GM12878 (cell line): ENCODE results near the gene GPER1. TPM values are rescaled to one million over a fixed set of nuclear protein-coding genes. Genes with fewer than 3 reads are reported as not detected.
A peak's percentile ranks its signal among the peaks of the same experiment; 100 is the strongest.

Source experiments
- ATAC-seq: fragments of 200-7000 bp; cut with Tn5 transposase; 3 replicates; pipeline ENCODE4 v1.9.1; 2020; ENCODE audit warnings: mild to moderate bottlenecking, moderate library complexity
- BruUV-seq: library from RNA; stranded (reverse); fragments of 400-500 nt; replicated peaks from 2 replicates; lab custom pipeline; 2021; lab: Mats Ljungman, UMichigan
- CTCF ChIA-PET: fragments of 300-600 bp; sonication (Branson Sonifier 250); formaldehyde crosslinking; extraction: SDS; loops from one replicate; lab custom pipeline; 2021; ENCODE audit warnings: inconsistent platforms; lab: Yijun Ruan, JAX
- POLR2A ChIA-PET: fragments of 350-600 bp; formaldehyde crosslinking; extraction: SDS; loops from one replicate; lab custom pipeline; 2021; ENCODE audit warnings: inconsistent platforms; lab: Charles Lee
- RAD21 ChIA-PET: fragments of 300-600 bp; sonication (Branson Sonifier 250); formaldehyde crosslinking; loops from one replicate; lab custom pipeline; 2023; ENCODE audit warnings: antibody characterized with exemption; ENCODE audit not compliant: unreplicated experiment; lab: Charles Lee
- SMC1A ChIA-PET: fragments of 300-600 bp; sonication (Branson Sonifier 250); formaldehyde crosslinking; loops from one replicate; lab custom pipeline; 2023; ENCODE audit not compliant: unreplicated experiment, uncharacterized antibody; lab: Charles Lee
- DNase-seq: peaks from one replicate; pipeline ENCODE4 v3.0.0-alpha.2; 2011; ENCODE audit warnings: low read depth, low spot score
- FAIRE-seq: peaks from 3 replicates; lab custom pipeline; 2011; peaks lifted over from hg19 to GRCh38; lab: Jason Lieb, UNC
- H2AFZ ChIP-seq: 2 replicates; pipeline ENCODE4 v1.6.0; 2011; ENCODE audit warnings: low read depth, low read length, control low read depth; ENCODE audit not compliant: control insufficient read depth
- H3K27ac ChIP-seq: 2 replicates; pipeline ENCODE4 v1.5.1; 2011; ENCODE audit warnings: control low read depth; ENCODE audit not compliant: control insufficient read depth, insufficient read depth
- H3K27me3 ChIP-seq, 2 experiments: replicated peaks in 1 of 2; 2 replicates each; pipeline versions ENCODE4 v1.6.0 to v1.6.1; 2011; ENCODE audit warnings: low read length in 1 of 2; ENCODE audit not compliant: control insufficient read depth in 2 of 2, insufficient read depth in 2 of 2
- H3K36me3 ChIP-seq, 2 experiments: 2 replicates each; pipeline ENCODE4 v1.5.1; 2011; ENCODE audit warnings: low read length in 1 of 2; ENCODE audit not compliant: control insufficient read depth in 2 of 2, insufficient read depth in 2 of 2
- H3K4me1 ChIP-seq: 2 replicates; pipeline ENCODE4 v1.6.1; 2011; ENCODE audit warnings: mild to moderate bottlenecking, low read length, moderate library complexity, mixed read lengths; ENCODE audit not compliant: control insufficient read depth, insufficient read depth
- H3K4me2 ChIP-seq: 2 replicates; pipeline ENCODE4 v1.6.0; 2011; ENCODE audit warnings: control low read depth; ENCODE audit not compliant: control insufficient read depth, insufficient read depth
- H3K4me3 ChIP-seq: fragments of 200-600 bp; sonication (generic); 2 replicates; pipeline ENCODE4 v1.5.1; 2016
- H3K79me2 ChIP-seq: 2 replicates; pipeline ENCODE4 v1.6.0; 2011; ENCODE audit warnings: low read length; ENCODE audit not compliant: control insufficient read depth, insufficient read depth
- H3K9ac ChIP-seq: 2 replicates; pipeline ENCODE4 v1.8.0; 2011; ENCODE audit warnings: low read length, control low read depth, mixed read lengths; ENCODE audit not compliant: control insufficient read depth, insufficient read depth
- H3K9me3 ChIP-seq: replicated peaks from 3 replicates; pipeline ENCODE4 v1.5.1; 2011; ENCODE audit warnings: mild to moderate bottlenecking, low read length; ENCODE audit not compliant: control insufficient read depth, insufficient read depth
- H4K20me1 ChIP-seq: 2 replicates; pipeline ENCODE4 v1.6.0; 2011; ENCODE audit not compliant: control insufficient read depth, insufficient read depth
- EP300 ChIP-seq, 2 experiments: fragments of 150-350 bp in 1 of 2; IDR thresholded peaks; 2 replicates each; pipeline ENCODE4 v1.6.1; 2011 to 2012; ENCODE audit warnings: low read depth in 2 of 2, low read length in 2 of 2, borderline replicate concordance in 1 of 2, improper control_type of control experiment in 1 of 2, inconsistent platforms in 1 of 2; ENCODE audit not compliant: control insufficient read depth in 1 of 2
- WGBS: methylation state at CpG from one replicate; pipeline ENCODE4 v1.1.6; 2016; ENCODE audit warnings: low lambda C conversion rate; ENCODE audit not compliant: insufficient replicate concordance, insufficient coverage; ENCODE audit errors: missing lambda C conversion rate; 5-methylcytosine and 5-hydroxymethylcytosine counted together
- in situ Hi-C: fragments of 300-500 bp; cut with MboI; formaldehyde crosslinking; loops from 9 replicates; pipeline ENCODE4 v1.14.3; 2018; ENCODE audit warnings: mixed read lengths
- intact Hi-C: fragments of 100-400 bp; cut with micrococcal nuclease; formaldehyde crosslinking; loops from one replicate; pipeline ENCODE4 v1.14.2; 2022; ENCODE audit not compliant: unreplicated experiment
- polyA plus RNA-seq, 11 experiments: library from polyadenylated mRNA; depleted of rRNA in 4 of 11; unstranded in 6 of 11; stranded (reverse) in 5 of 11; fragments of >200 nt; fragmentation: Nextera tagmentation in 4 of 11; fragmentation: Illumina TruSeq in 1 of 11; extraction: Ambion mirVana in 4 of 11; extraction: Trizol in 1 of 11; gene quantifications; 1 replicate in 1 of 11; 2 replicates in 10 of 11; pipeline versions ENCODE4 v1.2.1 to v1.2.3, GENCODE V29; 2011 to 2016; ENCODE audit warnings: inconsistent platforms in 2 of 11, missing spikeins in 2 of 11, low read depth in 1 of 11
- total RNA-seq, 4 experiments: library from RNA; depleted of rRNA in 3 of 4; stranded (reverse); fragments of >200 nt in 3 of 4; fragmentation: Illumina TruSeq in 1 of 4; extraction: Trizol in 1 of 4; gene quantifications; 2 replicates each; pipeline versions ENCODE4 v1.2.1 to v1.2.3, GENCODE V29; 2013 to 2021
- TF ChIP-seq, protein P1 (sequence below): fragments of 450-650 bp; IDR thresholded peaks from 2 replicates; pipeline ENCODE4 v1.6.1; 2016; ENCODE audit warnings: mild to moderate bottlenecking, moderate library complexity, borderline replicate concordance
- TF ChIP-seq, protein P2 (sequence below): fragments of 450-650 bp; IDR thresholded peaks from 2 replicates; pipeline ENCODE4 v1.6.1; 2016; ENCODE audit warnings: mild to moderate bottlenecking

GPER1 gene
- total and polyA plus RNA-seq, 10 of the 15 experiments (the other 5 are each of a cell fraction or from before 2014, with no cell fraction given) = 0.03 to 6.5 (median 2.6) TPM

DNA sequence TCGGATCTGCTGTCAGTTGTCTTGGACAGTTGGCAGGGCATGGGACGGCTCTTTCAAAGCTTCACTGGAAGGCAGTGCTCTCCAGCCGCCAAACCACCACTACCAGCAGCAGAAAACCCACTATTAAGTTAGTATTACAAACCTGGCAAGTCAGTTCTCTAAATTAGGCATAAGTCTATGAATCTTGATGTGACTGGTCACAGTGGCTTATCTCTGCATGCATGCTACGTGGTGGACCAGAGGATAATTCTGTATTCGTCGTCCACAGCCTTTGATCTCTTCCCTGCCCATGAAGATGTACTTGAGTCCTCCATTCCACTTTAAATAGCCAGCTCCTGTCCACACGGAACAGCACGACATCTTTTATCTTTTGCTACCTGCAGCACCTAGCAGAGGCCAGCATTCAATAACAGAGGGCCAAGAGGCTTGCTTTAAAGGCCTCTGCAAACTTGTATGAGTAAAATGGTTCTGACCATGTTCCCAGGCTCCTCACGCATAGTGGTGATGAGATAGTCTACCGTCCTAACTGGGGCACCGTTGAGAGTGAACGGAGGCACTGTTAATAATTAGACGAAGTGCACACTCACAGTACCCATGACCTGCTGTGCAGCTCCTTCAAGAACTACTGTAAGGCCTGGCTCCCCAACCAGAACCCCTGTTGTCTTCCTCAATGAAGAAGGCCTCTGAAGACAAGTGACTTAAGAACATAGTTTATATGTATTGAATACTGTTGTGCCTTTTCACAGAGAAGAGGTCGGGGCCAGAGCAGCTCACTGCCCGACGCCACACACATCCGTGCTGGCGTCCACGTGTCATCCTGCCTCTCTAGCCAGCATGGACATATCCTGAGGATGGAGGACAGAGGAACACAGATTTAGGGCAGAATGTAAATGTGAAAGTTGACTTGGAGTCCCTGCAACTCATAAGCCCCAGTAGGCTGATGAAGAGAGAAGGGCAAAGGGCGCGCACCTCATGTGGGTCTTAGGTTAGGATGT, 42.5 kb upstream of the GPER1 start:
- SMC1A ChIA-PET = interaction anchor here (0.8 to 3.1 kb wide), 5 partner anchors 16 to 131 kb away, joined by 3 to 18 read pairs (median 11); no protein-coding TSS in a partner anchor
- TF ChIP-seq, protein P1, sequence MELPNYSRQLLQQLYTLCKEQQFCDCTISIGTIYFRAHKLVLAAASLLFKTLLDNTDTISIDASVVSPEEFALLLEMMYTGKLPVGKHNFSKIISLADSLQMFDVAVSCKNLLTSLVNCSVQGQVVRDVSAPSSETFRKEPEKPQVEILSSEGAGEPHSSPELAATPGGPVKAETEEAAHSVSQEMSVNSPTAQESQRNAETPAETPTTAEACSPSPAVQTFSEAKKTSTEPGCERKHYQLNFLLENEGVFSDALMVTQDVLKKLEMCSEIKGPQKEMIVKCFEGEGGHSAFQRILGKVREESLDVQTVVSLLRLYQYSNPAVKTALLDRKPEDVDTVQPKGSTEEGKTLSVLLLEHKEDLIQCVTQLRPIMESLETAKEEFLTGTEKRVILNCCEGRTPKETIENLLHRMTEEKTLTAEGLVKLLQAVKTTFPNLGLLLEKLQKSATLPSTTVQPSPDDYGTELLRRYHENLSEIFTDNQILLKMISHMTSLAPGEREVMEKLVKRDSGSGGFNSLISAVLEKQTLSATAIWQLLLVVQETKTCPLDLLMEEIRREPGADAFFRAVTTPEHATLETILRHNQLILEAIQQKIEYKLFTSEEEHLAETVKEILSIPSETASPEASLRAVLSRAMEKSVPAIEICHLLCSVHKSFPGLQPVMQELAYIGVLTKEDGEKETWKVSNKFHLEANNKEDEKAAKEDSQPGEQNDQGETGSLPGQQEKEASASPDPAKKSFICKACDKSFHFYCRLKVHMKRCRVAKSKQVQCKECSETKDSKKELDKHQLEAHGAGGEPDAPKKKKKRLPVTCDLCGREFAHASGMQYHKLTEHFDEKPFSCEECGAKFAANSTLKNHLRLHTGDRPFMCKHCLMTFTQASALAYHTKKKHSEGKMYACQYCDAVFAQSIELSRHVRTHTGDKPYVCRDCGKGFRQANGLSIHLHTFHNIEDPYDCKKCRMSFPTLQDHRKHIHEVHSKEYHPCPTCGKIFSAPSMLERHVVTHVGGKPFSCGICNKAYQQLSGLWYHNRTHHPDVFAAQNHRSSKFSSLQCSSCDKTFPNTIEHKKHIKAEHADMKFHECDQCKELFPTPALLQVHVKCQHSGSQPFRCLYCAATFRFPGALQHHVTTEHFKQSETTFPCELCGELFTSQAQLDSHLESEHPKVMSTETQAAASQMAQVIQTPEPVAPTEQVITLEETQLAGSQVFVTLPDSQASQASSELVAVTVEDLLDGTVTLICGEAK = peak; percentile 28; the same call in 1 of the 2 replicates
- TF ChIP-seq, protein P2, sequence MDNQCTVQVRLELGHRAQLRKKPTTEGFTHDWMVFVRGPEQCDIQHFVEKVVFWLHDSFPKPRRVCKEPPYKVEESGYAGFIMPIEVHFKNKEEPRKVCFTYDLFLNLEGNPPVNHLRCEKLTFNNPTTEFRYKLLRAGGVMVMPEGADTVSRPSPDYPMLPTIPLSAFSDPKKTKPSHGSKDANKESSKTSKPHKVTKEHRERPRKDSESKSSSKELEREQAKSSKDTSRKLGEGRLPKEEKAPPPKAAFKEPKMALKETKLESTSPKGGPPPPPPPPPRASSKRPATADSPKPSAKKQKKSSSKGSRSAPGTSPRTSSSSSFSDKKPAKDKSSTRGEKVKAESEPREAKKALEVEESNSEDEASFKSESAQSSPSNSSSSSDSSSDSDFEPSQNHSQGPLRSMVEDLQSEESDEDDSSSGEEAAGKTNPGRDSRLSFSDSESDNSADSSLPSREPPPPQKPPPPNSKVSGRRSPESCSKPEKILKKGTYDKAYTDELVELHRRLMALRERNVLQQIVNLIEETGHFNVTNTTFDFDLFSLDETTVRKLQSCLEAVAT = peak; percentile 88
- no peak for TF ChIP-seq EP300 (IDR thresholded peaks at IDR 0.05; ENCODE audit: borderline replicate concordance in 1 of 2, control insufficient read depth in 1 of 2, low read depth in 2 of 2, low read length in 2 of 2)
- Histone ChIP-seq H3K9me3 (no peaks in the 10 kb centered on the region), H4K20me1 (no peaks in the 10 kb centered on the region), H2AFZ (no peak overlapping the region), H3K9ac (peak overlapping the region; percentile 45), H3K4me1 (peaks cover 14% of the 10 kb centered on the region), H3K27ac (no peak overlapping the region), H3K4me2 (peak overlapping the region; percentile 84), H3K79me2 (no peaks in the 10 kb centered on the region; the same call in 1 of the 2 replicates), H3K4me3 (peak overlapping the region; percentile 60; the same call in 1 of the 2 replicates), H3K36me3 (no peaks in the 10 kb centered on the region; a peak in 1 of 4 replicates), H3K27me3 (no peaks in the 10 kb centered on the region)
- TSS peak; percentile 71 for BruUV-seq
- RAD21 ChIA-PET = interaction anchor here (1.3 to 3.3 kb wide), 4 partner anchors 20 to 125 kb away, joined by 3 to 15 read pairs (median 11); no protein-coding TSS in a partner anchor
- WGBS = 78% methylated on average over 21 of the region's 21 CpGs
- in situ Hi-C loops (no loop called here), intact Hi-C loops (loop anchor here (1.0 kb wide), 1 partner anchor 12 kb away; no protein-coding TSS in a partner anchor)
- CTCF ChIA-PET = interaction anchor here (1.0 to 5.0 kb wide), 5 partner anchors 14 to 52 kb away, joined by 4 to 36 read pairs (median 19); no protein-coding TSS in a partner anchor
- no peak for ATAC-seq
- FAIRE-seq = no peak
- DNase-seq = no peak
- POLR2A ChIA-PET = interaction anchor here (0.6 to 2.1 kb wide), 7 partner anchors 12 to 41 kb away, joined by 3 to 9 read pairs (median 4); no protein-coding TSS in a partner anchor
